ENCODE results near the gene UCP3. TPM values are rescaled to one million over a fixed set of nuclear protein-coding genes. Genes with fewer than 3 reads are reported as not detected.

Gene UCP3
- total RNA-seq, 1 experiment from 2014 or later = not detected

DNA sequence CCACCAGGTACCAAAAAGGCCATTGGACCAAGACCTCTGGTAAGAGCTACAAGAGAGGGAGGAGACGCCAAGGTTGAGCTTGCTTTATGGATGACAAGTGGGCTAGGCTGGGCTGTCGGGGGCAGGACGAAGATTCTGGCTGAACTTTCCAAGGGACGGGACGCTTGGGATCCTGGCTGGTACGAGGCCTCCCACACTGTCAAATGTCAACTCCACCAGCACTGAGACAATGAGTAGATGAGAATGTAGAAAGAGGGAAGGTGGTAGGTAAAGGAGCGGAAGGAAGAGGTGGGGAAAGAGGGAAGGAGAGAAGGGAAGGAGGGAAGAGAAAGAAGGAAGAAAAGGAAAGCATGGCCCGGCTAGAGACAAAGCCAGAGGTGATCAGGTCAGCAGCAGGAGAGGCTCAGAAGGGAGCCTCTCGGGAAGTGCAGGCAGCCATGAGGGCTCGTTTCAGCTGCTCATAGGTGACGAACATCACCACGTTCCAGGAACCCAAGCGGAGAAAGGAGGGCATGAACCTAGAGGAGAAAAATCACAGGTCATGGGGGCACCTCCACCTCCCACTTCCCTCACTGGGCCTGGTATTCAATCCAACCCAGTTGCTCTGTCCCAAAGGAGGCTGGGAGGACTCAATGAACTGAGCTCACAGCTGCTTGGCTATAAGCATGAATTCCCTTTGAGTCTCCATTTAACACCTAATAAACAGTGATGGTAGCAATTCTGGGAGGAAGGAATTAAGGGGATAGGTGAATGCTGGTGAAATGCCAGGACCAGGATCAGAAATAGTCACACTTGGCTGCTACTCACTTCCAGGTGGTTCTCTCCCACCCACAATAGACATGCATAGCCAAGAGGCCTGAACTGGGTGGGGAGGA lies 34.0 kb downstream of the UCP3 start:
- H3K9me3 ChIP-seq = no peaks in the 10 kb centered on the region
- no peaks in the 10 kb centered on the region; the same call in 1 of the 2 replicates for H3K36me3 ChIP-seq
- no peaks in the 10 kb centered on the region for H3K27me3 ChIP-seq
- no peak overlapping the region for H3K4me3 ChIP-seq
- DNase-seq = no peak

DNA sequence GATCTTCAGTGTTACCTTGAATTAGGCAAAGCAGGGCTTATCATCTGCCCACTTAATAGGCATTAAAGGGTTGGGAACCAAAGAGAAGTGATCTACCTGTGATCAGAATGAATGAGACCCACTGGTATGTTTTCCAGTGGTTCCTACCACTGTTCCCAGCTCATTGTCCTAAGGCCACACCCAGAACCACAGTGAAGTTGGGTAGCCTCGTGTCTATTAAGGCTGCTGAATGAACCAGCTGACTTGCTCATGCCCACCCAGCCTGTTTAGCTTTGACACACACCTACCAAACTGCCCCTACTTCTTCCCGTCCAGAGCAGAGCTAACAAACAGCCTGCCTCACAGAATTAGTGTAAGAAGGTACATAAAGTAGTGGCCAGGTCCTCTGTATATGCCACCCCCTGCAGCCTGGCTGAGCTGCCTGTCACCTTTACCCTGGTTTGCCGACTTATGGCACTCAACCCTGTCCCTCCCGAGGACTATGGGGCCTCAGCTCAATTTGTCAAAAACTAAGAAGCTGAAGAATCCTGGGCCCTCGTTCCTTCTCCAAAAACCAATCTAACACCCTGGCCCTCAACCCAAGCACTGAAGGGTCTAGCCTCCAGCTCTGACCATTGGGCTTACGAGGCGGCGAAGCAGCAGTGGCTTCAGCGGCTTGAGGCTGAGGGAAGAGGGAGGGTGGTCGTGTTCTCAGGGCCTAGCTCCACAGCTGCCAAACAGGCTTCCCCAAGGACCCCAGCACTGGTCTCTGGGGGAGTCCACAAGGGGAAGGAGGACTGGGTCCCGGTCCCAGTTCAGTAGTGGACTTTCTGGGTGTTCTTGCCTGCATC lies 36.0 kb downstream of the UCP3 start:
- no peaks in the 10 kb centered on the region; the same call in 1 of the 2 replicates for H3K36me3 ChIP-seq
- no peaks in the 10 kb centered on the region for H3K9me3 ChIP-seq
- no peak overlapping the region for H3K4me3 ChIP-seq
- H3K27me3 ChIP-seq = no peaks in the 10 kb centered on the region
- DNase-seq = no peak

DNA sequence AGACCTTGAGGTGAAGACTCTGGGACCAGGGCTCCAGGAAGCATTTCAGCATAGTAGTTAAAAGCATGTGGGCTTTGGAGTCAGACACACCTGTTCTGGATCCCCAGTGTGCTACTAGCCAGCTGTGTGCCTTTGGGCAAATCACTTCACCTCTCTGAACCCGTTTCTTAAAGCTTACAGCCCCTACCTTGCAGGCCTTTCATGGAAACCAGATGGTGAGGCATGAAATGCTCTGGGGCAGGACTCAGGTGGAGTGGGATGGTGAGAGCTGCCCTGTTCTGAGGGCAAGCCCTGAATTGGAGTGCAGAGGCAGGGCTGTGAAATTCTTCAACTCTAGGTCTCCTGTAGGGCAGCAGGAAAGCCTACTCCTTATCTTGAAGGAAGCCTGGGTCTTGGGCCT lies 36.7 kb downstream of the UCP3 start:
- H3K4me3 ChIP-seq = no peak overlapping the region
- no peak for DNase-seq
- no peaks in the 10 kb centered on the region for H3K27me3 ChIP-seq

DNA sequence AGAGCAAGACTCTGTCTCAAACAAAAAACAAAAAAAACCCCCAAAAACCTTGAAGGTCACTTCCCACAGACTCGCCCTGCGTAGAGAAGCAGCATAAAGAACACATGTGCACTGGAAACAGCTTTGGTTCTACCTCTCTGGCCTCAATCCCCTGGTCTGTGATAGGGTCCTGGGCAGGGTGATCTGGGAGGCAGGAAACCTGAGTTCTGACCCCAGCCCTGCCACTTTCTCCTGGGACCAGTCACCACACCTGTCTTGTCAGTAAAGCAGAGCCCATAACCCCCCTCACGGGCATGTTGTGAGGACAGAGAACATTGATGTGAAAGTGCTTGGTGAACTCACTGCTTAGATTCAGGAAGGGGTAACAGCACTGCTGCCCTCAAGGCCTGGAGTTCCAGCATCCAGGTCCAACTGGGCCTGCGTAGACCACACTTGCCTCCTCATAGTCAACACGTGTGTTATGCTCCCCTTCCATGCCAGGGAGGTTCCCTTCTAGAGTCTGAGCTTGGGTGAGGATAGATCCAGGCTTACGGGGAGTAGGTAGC lies 37.6 kb downstream of the UCP3 start:
- Histone ChIP-seq H3K27me3 (no peaks in the 10 kb centered on the region), H3K9me3 (no peaks in the 10 kb centered on the region), H3K36me3 (no peaks in the 10 kb centered on the region; the same call in 1 of the 2 replicates), H3K4me3 (no peak overlapping the region)
- no peak for DNase-seq

More for the DNA sequence above, 36.7 kb downstream of the UCP3 start:
- H3K36me3 ChIP-seq = no peaks in the 10 kb centered on the region; the same call in 1 of the 2 replicates
- H3K9me3 ChIP-seq = no peaks in the 10 kb centered on the region

GRCh38 chr11:73969991-73970800 lies 38.7 kb downstream of the UCP3 start:
- H3K27me3 ChIP-seq = no peaks in the 10 kb centered on the region
- H3K9me3 ChIP-seq = no peaks in the 10 kb centered on the region
- no peaks in the 10 kb centered on the region; the same call in 1 of the 2 replicates for H3K36me3 ChIP-seq
- DNase-seq = no peak
- H3K4me3 ChIP-seq = no peak overlapping the region

DNA sequence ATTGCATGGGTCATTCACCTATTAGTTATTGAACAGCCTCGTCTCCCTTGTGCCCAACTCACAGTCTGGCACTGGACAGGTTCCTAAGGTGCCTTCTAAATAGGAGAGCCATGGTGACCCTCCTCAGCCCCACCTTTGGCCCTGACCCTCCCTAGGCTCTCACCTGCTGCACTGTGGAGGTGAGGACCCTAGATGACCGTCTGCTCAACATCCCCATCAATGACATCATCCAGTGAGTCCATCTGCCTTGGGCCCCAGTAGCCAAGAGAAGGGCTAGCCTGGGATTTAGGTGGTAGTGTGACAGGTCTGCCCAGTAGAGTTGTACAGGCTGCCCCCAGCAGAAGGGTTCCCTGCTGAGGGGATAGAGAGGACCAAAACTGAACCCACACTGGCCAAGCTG lies 39.8 kb downstream of the UCP3 start:
- Histone ChIP-seq H3K4me3 (no peak overlapping the region), H3K27me3 (no peaks in the 10 kb centered on the region), H3K36me3 (no peaks in the 10 kb centered on the region), H3K9me3 (no peaks in the 10 kb centered on the region)
- no peak for DNase-seq

DNA sequence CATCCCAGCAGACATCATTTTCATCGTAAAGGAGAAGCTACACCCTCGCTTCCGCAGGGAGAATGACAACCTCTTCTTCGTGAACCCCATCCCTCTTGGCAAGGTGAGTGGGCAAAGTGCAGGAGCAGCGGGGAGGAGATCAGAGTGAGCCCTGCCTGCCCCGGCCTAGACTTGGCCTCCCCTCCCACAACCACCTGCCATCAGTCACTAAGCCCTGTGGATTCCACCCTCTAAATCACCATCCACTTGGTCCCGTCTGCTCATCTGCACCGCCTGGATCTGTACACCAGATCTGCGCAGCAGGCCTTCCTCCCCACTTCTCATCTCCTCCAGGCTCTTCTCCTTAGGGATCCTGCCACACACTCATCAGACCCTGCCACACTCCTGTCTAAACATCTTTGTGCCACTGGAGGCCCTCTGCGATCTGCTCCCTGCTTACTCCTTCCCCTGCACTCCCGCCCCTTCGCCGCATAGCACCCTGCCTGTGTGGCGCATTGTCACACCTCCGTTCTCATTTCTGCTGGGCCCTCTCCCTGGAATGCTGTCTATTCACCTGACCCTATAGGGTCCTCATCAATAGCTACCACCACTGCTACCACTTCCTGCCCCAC lies 40.4 kb downstream of the UCP3 start:
- H3K27me3 ChIP-seq = no peaks in the 10 kb centered on the region
- H3K9me3 ChIP-seq = no peaks in the 10 kb centered on the region
- H3K4me3 ChIP-seq = no peak overlapping the region
- no peaks in the 10 kb centered on the region for H3K36me3 ChIP-seq
- no peak for DNase-seq

- H3K4me3 ChIP-seq = no peak overlapping the region
- no peaks in the 10 kb centered on the region for H3K9me3 ChIP-seq
- no peaks in the 10 kb centered on the region for H3K36me3 ChIP-seq
- no peaks in the 10 kb centered on the region for H3K27me3 ChIP-seq
- no peak for DNase-seq
These were observed 43.1 kb downstream of the UCP3 start for GRCh38 chr11:73965764-73966121.

DNA sequence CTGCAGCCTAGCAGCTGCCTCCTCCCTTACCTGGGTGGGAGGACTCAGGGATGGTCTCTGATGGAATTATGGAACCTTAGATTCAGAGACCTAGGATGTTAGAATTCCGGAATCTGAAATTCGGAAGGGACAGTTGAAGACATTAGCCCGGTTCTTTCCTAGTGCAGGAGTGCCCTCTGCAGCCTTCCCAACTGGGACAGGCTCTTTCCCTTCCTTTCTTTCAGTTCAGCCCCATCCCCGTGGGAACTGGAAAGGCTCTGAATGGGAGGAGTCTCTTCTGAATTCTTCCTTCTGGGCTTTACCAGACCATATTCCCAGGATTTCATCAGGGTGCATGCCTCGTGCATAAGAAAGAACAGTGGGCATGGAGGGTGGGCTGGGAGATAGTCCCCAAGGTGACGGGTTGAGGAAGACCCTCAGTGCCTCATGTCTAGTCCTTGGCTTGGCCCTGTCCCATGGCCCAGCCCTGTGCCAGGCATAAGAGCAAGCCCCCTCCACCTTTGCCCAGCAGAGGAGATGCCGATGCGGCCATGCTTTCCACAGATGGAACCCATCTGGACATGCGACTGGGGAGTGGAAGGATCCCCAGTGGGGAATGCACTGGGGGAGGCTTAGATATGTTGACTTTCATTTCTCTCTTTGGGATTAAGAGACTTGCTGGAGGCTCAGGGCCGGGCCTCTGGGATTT lies 43.7 kb downstream of the UCP3 start:
- Histone ChIP-seq H3K27me3 (no peaks in the 10 kb centered on the region), H3K4me3 (no peak overlapping the region), H3K9me3 (no peaks in the 10 kb centered on the region), H3K36me3 (no peaks in the 10 kb centered on the region)
- no peak for DNase-seq

- Histone ChIP-seq H3K4me3 (no peak overlapping the region), H3K27me3 (no peaks in the 10 kb centered on the region), H3K9me3 (no peaks in the 10 kb centered on the region), H3K36me3 (no peaks in the 10 kb centered on the region)
- no peak for DNase-seq
These were observed 45.0 kb downstream of the UCP3 start for GRCh38 chr11:73963861-73964260.

- H3K36me3 ChIP-seq = no peaks in the 10 kb centered on the region
- H3K27me3 ChIP-seq = no peaks in the 10 kb centered on the region
- no peaks in the 10 kb centered on the region for H3K9me3 ChIP-seq
- DNase-seq = no peak
- no peak overlapping the region for H3K4me3 ChIP-seq
These were observed 46.7 kb downstream of the UCP3 start for GRCh38 chr11:73962101-73962705.

DNA sequence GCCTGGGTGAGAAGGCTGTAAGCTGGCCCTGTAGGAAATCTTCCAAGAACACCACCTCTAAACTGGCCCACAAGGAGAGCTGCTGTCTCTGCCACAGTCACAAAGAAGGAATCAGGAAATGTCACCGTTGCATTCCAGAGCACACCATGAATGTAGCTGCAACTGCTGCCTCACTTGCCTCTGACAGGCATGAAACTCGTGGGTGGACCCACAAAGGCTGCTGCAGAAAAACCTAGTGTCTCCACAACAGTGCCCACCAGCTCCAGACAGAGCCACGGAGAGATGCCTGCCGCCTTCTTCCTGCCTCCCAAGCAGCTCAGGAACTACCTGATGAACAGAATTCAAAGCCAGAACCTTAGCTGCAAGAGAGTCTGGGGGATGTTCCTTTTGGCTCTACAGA lies 47.6 kb downstream of the UCP3 start:
- no peak overlapping the region for H3K4me3 ChIP-seq
- H3K36me3 ChIP-seq = no peaks in the 10 kb centered on the region
- no peaks in the 10 kb centered on the region for H3K27me3 ChIP-seq
- no peaks in the 10 kb centered on the region for H3K9me3 ChIP-seq
- DNase-seq = no peak

GRCh38 chr11:73958521-73959141 lies 50.3 kb downstream of the UCP3 start:
- Histone ChIP-seq H3K27me3 (no peaks in the 10 kb centered on the region), H3K9me3 (no peaks in the 10 kb centered on the region), H3K36me3 (no peaks in the 10 kb centered on the region), H3K4me3 (no peak overlapping the region)
- no peak for DNase-seq

DNA sequence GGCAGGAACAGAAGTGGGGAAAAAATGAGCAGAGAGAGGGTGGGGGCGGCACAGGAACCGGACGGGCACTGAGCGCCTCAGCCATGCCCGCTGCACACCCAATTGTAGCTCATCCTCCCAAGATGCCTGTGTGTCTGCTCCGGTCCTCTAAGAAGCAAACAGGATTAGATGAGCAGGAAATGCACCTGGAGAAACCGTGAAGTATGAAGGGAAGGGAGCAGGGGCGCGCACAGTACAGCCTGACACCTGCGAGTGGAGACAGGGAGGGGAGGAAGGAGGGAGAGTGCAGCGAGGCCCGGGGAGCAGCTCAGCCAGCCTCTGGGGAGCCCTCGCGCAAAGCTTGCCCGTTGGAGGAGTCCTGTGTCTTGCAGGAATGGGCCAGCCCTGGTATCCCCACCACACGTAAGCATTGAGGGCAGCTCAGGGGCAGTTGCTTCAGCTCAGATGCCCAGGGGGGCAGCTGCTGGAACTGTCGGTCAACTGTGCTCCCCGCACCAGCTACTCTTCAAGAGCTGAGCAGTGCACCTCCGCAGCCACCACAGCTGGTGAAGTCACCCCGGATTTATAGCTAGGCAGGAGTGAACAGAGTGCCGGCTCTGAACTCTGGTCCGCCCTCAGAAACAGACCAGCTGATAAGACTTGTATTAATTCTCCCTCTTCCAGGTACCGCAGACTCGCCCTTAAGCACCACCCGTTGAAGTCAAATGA lies 51.1 kb downstream of the UCP3 start:
- no peaks in the 10 kb centered on the region for H3K36me3 ChIP-seq
- no peak for DNase-seq
- H3K27me3 ChIP-seq = no peaks in the 10 kb centered on the region
- no peak overlapping the region for H3K4me3 ChIP-seq
- no peaks in the 10 kb centered on the region for H3K9me3 ChIP-seq
